Fibroblast of the aortic adventitia (primary cell): ENCODE measurements around the gene SLC35F3. TPM values are rescaled to one million over a fixed set of nuclear protein-coding genes. Genes with fewer than 3 reads are reported as not detected.

ENCODE experiments used
- DNase-seq: peaks from one replicate; pipeline ENCODE4 v3.0.0-alpha.2; 2010; ENCODE audit warnings: low read depth
- H3K4me3 ChIP-seq: 2 replicates; pipeline ENCODE4 v1.5.1; 2011; ENCODE audit warnings: low read depth, mild to moderate bottlenecking, control low read depth, low read length, moderate library complexity
- total RNA-seq: library from RNA; depleted of rRNA; stranded (reverse); fragments of >200 nt; gene quantifications from 2 replicates; pipeline ENCODE4 v1.2.3, GENCODE V29; 2012; ENCODE audit warnings: low replicate concordance
- TF ChIP-seq, protein P1 (sequence below): IDR thresholded peaks from 2 replicates; pipeline ENCODE4 v1.5.1; 2011; ENCODE audit warnings: mild to moderate bottlenecking, low read length, control low read depth, inconsistent platforms; ENCODE audit not compliant: insufficient read depth

The SLC35F3 gene
- total RNA-seq, 1 donor = not detected

DNA sequence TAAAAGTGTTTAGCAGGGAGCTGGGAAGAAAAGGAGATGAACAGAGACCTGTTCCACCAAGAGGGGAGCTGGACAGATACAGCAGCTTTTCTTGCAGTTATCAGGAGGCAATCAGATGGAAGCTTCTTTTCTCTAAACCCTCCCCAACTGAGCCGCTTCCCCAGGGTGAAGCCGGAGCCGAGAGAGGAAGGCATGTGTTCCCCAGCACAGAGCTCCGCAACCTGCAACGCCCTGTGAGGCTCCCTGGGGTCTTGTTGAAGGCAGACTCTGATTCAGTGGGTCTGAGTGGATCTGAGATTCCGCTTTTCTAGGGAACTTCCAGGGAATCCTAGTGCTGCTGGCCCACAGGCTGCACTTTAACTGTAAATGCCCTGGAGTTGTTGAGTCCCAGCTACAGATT lies 329.7 kb downstream of the SLC35F3 start:
- DNase-seq = no peak
- H3K4me3 ChIP-seq = no peak overlapping the region
- TF ChIP-seq, protein P1, sequence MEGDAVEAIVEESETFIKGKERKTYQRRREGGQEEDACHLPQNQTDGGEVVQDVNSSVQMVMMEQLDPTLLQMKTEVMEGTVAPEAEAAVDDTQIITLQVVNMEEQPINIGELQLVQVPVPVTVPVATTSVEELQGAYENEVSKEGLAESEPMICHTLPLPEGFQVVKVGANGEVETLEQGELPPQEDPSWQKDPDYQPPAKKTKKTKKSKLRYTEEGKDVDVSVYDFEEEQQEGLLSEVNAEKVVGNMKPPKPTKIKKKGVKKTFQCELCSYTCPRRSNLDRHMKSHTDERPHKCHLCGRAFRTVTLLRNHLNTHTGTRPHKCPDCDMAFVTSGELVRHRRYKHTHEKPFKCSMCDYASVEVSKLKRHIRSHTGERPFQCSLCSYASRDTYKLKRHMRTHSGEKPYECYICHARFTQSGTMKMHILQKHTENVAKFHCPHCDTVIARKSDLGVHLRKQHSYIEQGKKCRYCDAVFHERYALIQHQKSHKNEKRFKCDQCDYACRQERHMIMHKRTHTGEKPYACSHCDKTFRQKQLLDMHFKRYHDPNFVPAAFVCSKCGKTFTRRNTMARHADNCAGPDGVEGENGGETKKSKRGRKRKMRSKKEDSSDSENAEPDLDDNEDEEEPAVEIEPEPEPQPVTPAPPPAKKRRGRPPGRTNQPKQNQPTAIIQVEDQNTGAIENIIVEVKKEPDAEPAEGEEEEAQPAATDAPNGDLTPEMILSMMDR = no peak

DNA sequence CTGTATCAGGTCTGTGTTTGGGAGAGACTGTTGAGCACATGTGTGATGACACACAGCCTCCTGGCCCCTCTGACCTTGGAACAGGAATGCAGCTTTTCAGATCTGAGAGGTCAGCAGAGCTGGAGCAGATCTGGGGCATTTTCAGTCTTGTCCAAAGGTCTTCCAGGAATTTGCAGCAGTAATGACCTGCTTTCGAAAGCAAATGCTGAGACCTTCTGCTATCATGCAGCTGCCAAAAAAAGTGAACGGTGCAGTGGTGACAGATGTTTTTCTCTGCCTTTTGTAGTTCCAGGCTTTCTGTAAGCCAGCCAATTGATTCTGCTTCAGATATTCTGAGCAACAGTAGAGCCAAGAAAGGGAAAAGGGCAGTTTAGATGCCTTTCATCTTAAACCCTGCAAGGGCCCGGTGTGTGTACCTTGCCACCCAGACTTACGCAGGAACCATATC lies 331.0 kb downstream of the SLC35F3 start:
- DNase-seq = no peak
- TF ChIP-seq, protein P1 = no peak
- no peak overlapping the region for H3K4me3 ChIP-seq

DNA sequence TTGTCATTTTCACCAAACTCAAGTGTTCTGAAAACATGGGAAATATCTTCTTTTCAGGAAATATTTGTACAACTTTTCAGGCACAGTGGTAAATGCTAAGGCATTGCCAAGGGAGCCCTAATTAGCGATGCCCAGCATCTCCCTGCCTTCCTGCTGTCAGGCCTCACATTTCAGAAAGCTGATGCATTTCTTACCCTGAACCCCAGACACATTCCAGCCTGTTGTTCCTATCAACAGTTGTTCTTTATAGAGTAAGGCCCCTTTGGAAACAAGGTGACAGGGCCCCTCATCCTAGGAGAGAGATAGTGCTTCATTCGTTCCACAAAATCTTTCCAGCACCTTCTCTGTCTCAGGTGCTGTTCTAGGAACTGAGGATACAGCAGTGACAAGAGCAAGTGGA lies 332.9 kb downstream of the SLC35F3 start:
- no peak overlapping the region for H3K4me3 ChIP-seq
- TF ChIP-seq, protein P1 = no peak
- DNase-seq = no peak

DNA sequence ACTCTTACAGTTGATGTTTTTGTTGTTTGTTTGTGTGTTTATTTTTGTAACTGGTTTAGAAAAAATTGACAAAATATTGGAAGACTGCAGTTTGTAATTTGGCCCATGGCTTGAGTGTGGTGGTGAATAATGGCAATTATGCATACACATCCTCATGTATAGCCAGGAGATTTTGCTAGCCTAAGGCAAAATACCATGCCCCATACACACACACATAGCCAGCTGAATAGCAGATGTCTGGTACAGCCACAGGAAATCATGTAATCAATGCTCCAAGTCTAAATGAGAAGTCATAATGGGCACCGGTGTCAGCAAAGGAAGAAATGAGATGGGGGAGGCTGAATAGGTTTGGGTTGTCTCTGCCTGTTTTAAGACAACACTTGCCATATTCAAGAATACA lies 333.6 kb downstream of the SLC35F3 start:
- H3K4me3 ChIP-seq = no peak overlapping the region
- TF ChIP-seq, protein P1 = no peak
- no peak for DNase-seq

DNA sequence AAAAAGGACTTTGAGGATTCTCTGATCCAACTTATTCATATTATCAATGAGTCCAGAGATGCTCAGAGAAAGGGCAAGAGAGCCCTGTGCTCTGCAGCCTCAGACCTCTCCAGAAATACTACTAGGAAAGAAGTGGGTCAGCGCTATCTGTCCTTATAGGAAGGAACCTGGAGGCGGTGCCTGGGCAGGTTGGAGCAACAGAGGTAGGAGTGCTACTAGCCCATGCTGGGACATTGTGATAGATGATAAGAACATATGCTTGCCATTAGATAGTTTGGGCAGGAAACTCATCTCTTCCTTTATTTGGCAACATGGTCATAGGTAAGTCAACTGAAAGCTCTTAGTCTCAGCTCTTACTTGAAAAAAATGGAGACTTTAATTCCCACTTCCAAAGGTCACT lies 335.0 kb downstream of the SLC35F3 start:
- TF ChIP-seq, protein P1 = no peak
- DNase-seq = no peak
- no peak overlapping the region for H3K4me3 ChIP-seq

DNA sequence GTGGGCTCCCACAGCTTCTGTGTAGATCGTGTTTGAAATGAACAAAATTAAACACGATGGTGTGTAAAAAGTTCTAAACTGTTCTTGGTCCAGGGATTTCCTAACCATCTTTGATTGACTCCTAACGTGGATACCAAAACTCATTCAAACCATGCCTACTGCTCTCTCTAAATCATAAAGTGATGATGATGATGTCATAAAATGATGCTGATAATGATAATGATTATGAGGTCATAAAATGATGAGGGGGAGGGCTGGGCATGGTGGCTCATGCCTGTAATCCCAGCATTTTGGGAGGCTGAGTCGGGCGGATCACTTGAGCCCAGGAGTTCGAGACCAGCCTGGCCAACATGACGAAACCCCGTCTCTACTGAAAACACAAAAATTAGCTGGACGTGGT lies 335.5 kb downstream of the SLC35F3 start:
- DNase-seq = no peak
- TF ChIP-seq, protein P1 = no peak
- no peak overlapping the region for H3K4me3 ChIP-seq

DNA sequence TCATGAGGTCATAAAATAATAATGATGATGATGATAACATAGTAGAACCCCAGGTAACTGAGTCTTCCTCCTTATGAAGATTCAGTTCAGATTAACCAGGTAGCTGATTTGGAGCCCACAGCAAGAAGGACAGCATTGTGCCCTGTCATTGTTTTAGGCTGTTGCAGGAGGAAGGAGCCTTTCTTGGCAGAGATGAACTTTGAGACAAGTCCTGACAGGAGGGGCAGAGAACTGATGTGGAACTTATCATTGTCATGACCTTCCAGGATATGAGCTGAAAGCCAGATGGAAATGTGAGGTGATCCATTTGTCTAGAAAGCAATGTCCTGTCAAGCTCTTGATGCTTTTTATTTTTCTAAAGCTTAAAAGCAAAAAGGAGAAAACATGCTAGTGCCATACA lies 336.2 kb downstream of the SLC35F3 start:
- H3K4me3 ChIP-seq = no peak overlapping the region
- DNase-seq = no peak
- TF ChIP-seq, protein P1 = no peak
